HG03175 (cell line): ENCODE results near the gene CHRNA7.

ENCODE experiments used
- ATAC-seq: cut with Tn5 transposase; IDR thresholded peaks from one replicate; pipeline ENCODE4 v1.9.1; 2021; ENCODE audit warnings: mild to moderate bottlenecking, moderate library complexity; ENCODE audit not compliant: unreplicated experiment

Gene CHRNA7

GRCh38 chr15:32067115-32067514 is 36.8 kb downstream of the CHRNA7 start:
- no peak for ATAC-seq

- no peak for ATAC-seq
Observed at GRCh38 chr15:32089851-32090359, 59.6 kb downstream of the CHRNA7 start.

DNA sequence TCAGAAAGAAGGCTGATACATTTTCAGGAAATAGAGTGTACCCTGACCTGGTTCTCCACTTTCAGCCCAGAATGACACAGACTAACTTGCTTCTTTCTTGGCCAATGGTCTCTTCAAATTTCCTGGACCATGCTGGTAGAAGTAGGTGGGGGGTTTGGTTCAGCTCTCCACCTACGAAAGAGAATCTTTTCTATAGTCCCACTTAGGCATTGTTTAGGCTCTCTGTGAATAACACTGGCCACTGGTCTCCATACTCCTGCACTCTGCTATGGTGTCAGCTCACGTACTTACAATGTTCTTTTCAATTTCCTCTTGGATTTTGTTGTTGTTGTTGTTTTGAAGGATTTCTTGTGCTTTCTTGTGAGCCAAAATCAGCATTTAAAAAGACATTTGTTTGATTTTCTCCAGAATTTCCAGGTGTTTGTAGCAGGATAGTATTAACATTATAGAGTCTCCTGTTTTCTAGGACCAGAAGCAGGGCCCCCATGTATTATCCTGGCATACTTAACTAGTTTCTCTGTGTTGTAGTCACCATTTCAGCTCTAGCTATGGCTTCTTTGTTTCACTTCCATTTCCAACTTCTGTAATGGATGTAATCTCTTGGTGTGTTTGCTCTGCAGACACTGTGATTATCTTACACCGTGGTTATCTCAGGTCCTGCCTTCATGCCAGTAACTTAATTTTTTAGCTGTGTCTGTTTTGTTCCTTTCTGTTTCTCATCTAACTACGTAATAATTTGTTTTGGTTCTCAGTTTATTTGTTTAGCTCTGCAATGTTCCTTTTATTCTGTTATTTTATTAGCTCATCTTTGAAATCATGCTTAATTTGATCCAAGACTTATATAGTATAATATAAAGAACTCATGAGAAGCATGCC is 61.4 kb downstream of the CHRNA7 start:
- ATAC-seq: no peak

DNA sequence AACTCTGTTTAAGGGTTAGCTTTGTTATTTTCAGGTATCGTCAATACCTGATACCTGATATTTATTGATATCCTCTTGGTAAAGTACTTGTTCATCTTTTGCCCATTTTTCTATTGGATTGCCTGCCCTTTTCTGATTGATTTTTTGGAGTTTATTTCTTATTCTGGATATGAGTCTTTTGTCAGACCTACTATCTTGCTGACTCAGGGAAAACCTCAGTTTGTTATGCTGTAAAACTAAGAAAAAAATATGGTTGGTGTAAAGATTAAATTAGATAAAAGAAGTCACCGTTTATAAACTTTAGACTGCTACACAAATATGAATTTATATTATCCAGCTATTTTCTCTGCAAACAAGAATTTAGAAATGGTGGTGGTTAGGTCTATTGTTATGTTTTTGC is 65.9 kb downstream of the CHRNA7 start:
- no peak for ATAC-seq

DNA sequence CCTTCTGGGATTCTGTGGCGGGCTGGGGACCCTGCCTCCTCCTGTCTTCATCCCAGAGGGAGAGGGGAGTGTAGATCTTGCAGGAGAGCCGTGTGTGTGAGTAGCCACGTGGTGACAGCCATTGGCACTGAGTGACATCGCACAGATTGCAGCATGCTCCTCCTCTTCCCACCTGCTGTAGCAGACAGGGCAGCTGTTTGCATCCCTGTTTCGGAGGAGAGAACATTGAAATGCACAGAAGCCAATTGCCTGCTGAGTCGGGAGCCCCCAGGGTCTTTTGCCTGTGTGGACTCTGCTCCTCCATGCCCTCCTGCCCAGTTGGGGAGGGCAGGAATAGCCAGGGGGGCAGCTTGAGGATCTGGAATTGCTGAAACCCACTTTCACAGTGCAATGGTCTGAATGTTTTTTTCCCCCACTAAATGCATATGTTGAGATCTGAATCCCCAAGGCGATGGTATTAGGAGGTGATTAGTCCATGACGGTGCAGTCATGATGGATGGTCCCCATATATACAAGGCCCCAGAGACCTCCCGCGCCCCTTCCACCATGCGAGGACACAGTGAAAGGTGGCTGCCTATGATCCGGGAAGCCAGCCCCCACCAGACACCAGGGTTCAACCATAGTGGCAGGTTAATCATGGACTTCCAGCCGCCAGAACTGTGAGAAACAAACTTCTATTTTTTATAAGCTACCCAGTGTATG is 66.8 kb downstream of the CHRNA7 start:
- ATAC-seq: no peak

DNA sequence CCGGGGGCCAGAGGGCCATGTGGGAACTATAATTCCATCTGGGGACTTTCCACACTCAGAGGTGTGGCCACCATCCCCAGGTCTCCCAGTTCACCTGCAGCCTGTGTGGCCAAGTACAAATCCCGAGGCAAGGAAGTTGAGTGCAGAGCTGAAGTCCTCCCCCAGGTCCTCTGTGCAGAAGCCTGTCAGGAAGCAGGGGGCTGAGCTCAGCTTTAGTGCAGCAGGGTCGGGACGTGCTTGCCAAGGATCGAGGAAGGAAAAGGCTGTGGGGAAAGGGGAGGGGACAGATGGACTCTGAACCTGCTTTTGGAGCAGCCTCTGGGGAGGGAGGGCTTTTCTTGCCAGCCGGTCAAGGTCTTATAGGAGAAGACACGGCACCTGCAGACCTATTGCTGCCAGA is 67.7 kb downstream of the CHRNA7 start:
- ATAC-seq: no peak

DNA sequence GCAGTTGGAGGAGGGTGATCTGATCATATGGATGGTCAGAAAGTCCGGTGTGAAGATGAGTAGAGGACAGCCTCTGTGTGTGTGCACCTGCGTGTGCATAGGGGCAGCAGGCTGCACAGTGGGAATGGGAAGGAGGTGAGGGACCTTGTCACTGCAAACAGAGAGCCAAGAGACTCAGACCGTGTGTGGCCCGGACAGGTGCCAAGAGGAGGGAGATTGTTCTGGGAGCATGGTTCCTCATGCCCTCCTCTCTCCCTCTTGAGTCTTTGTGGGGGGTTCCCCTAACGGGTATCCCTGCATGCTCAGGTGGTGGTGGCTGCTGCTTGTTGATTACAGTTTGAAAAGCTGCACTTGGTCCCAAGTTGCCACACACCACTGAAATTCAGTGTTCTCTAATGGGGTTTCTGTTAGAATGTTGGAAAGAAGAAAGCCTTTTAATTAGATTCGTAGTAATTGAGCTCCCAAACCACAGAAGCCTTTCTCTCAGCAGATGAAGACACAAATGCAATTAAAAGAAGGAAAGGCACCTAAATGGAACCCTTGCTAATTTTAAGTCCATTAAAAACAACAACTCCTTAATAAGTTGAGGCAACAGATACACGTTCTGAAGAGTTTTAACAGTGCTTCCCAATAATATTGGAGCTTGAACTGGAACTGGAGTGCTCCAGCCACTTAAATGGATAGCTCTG is 68.9 kb downstream of the CHRNA7 start:
- ATAC-seq: no peak

DNA sequence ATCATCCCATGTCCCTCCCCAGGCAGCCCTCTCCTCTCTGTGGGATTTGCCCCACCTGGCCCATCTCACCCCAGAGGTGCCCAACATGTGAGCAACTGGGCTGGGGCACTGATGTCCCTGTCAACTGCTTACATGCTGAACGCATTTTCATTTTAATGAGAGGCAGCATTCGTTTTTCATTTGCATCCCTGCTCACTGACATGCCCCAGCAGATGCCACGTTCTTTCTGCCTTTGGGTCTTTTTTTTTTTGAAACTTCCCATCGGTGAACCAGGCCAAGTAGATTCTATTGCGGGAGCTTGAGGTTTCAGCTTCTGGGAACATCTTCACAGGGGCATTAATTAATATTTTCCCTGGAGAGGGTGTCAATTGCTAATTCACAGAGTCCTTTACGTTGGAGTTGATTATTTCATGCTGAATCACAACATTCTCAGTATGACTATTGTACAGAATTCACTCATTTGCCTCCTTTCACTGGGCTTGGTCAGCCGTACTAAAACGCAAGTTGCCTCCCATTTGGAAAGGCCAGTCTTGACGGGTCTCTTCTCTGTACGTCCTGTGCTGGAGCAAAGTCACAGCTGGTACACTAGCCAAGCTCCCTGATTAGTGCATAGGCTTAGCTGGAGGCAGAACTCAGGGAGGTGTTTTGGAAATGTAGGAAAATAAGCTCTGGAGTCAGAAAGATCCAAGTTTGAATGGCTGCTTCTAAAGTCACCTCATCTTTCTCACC is 69.8 kb downstream of the CHRNA7 start:
- ATAC-seq: no peak

DNA sequence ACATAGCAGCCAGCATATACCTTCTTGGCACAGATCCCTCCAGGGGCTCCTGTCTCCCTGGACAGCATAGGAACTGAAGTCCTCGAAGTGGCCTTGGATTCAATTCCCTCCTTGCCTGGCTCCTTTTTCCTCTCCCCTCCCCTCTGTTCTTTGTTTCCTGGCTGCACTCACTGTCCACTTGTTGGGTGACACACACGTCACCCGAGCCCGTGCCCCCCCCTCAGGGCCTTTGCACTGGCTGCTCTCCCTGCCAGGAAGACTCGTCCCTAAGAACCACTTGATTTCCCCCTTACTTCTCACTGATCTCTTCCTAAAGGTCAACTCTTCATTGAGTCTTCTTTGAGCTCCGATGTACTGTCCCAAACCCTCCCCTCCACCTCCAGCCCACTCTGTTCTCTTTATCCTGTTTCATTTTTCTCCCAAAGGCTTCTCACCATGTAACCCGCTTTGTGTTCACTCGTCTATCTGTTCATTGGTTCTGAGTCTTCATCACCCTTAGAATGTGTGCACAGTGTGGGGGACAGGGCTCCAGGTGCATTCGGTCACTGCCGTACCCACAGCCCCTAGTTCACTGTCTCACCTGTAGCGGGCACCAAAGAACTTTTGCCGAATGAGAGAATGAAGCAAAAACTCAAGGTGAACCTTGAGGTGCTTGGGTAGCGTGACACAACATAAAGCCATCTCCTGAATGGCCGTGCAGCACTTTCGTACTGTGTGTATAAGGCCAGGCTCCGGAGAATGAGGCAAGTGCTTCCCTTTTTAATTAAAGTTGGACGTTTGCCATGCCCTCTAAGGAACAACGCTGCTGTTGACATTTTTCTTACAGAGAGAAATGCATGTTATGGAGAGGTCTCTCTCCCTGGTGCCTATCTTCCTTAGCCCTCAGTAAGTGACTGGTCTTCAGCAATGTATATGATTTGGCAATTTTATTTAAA is 74.0 kb downstream of the CHRNA7 start:
- no peak for ATAC-seq

DNA sequence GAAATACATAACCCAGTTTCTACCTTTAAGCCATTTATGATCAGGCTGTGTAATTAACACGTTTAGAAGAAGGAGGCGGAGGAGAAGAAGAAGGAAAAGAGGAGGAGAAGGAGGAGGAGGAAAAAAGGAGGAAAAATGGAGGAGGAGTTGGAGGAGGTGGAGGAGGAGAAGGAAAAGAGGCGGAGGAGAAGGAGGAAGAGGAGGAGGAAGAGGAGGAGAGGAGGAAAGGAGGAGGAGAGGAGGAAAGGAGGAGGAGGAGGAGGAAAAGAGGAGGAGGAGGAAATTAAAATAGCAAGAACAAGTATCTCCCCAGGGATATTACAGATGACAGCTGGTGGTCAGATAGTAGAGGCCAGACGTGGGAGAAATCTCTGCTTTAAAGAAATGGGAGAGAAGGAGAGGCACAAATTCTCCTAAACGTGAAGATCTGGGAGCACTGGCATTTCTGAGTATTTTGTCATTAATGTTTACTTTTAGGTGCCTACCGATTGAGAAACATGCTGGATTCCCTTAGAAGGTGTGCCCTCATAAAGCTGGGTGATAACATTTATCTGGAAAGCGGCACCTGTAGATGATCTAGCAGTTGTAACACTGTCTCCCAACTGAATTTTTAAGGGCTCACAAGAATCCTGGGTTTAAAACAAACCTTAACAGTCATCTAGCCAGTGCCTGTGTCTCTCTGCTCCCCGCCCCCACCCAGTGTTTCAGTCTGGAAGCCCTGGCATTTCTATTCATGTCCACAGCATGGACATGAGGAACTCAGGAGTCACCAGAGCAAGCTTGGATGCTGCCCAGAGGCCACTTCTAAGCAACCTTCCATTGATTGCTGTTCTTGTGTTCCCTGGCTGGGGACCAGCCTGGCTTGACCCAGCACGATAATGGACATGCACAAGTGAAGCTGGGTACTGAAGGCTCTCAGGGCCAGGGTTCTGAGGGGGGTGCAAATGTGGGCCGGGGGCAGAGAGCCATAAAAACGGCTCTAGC is 75.2 kb downstream of the CHRNA7 start:
- ATAC-seq: no peak

- ATAC-seq: no peak
Observed at GRCh38 chr15:32106401-32107381, 76.4 kb downstream of the CHRNA7 start.

GRCh38 chr15:32107477-32108080 is 77.3 kb downstream of the CHRNA7 start:
- no peak for ATAC-seq

- no peak for ATAC-seq
Observed at GRCh38 chr15:32108661-32109060, 78.3 kb downstream of the CHRNA7 start.

- no peak for ATAC-seq
Observed at GRCh38 chr15:32112101-32112500, 81.8 kb downstream of the CHRNA7 start.

GRCh38 chr15:32113224-32113623 is 82.9 kb downstream of the CHRNA7 start:
- ATAC-seq: no peak

DNA sequence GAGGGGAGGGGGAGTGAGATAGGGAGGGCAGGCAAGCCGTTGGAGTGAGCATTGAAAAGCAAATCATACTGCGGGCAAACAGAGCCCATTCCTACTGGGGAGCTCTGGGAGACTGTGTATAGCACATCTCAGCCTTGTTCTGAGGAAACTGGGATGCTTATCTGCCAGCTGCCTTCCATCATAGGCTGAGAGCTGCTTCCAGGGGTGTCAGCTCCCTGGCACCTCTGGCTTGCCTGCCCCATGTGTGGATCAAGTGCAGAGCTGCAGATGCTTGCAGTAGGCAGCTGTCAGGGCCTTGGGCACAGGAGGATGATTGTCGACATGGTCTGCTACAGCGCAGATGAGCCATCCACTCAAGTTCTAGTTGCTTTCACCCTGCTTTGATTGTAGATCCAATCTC is 86.8 kb downstream of the CHRNA7 start:
- no peak for ATAC-seq

DNA sequence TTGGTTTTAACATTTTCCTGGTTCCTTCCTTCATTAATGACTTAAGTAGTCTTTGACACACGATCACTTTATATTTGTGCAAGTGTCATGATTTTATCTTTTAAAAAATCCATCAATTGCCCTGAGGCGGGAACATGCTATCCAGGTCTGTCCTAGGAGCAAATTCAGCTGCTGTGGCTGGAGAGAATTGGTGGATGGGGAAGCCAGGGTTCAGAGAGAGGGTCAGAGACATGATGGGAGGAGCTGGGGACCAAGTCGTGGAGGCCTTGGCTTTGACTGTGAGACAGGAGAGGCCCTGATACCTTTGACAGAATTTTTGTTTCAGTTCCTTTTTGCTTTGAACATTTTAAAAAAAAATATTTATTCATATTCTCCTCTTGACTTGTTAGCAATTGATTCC is 89.0 kb downstream of the CHRNA7 start:
- ATAC-seq: no peak
